NCI-H510A (cell line): ENCODE data around the gene MID2.
"Not testable (repeated sequence)": the region's sequence is repeated elsewhere in the genome, so short reads cannot be mapped to it uniquely, and the experiment has no call there.

Source experiments
- DNase-seq: peaks from one replicate; lab custom pipeline; 2025; lab: John Stamatoyannopoulos, UW

The MID2 gene, protein sequence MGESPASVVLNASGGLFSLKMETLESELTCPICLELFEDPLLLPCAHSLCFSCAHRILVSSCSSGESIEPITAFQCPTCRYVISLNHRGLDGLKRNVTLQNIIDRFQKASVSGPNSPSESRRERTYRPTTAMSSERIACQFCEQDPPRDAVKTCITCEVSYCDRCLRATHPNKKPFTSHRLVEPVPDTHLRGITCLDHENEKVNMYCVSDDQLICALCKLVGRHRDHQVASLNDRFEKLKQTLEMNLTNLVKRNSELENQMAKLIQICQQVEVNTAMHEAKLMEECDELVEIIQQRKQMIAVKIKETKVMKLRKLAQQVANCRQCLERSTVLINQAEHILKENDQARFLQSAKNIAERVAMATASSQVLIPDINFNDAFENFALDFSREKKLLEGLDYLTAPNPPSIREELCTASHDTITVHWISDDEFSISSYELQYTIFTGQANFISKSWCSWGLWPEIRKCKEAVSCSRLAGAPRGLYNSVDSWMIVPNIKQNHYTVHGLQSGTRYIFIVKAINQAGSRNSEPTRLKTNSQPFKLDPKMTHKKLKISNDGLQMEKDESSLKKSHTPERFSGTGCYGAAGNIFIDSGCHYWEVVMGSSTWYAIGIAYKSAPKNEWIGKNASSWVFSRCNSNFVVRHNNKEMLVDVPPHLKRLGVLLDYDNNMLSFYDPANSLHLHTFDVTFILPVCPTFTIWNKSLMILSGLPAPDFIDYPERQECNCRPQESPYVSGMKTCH

DNA sequence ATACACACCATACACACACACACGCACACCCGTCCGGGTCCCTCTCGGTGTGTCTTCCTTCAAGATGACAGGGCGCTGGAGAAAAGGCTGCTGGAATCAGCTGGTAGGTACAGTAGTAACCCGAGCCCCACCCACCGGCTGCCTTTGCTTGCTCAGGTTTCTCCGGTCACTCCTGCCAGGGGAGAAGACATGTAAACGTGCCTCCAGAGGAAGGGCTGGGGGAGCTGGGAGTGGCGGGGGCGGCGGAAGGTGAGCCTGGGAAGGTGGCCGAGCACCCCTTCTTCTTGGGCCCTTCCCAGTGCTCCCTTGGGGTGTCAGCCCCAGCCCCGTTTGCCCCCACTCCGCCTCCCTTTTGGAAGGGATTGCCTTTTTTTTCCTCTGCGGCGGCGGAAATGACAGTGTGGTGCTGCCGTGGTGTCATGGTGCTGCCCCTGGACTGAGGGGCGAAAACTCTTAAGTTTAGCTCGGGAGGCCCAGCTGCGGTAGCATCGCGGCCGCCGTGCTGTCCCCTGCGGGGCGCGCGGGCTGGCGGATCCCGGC lies at the start of gene MID2:
Gene MID2 (plus strand): TSS at position 169 of the 540 bp plus-strand sequence. CDS start 561 bp downstream, outside the sequence.
- DNase-seq: peak; percentile 44

GRCh38 chrX:107776649-107777535 lies 48.8 kb upstream of the MID2 start:
- peak; percentile 56 for DNase-seq

DNA sequence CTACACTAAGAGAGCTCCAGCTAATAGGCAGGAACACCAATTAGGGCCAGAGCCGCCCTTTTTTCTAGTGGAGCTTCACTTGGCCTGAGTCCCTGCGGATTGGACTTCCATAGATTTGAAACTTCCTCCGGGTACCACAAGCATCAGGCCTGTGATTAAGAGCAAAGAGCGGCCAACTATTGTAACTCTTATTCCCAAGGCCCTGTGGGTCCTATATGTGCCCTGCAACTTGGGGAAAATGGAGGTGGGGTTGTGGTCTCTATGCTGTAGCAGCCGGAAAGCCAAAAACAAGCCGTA lies 48.2 kb upstream of the MID2 start, which contains the start of gene NCBP2L:
Gene NCBP2L (plus strand): TSS at position 198 of the 297 bp plus-strand sequence. CDS start 16,488 bp downstream, outside the sequence.
- DNase-seq: no peak

- no peak for DNase-seq
Measured at GRCh38 chrX:107780525-107780924, 45.1 kb upstream of the MID2 start.

DNA sequence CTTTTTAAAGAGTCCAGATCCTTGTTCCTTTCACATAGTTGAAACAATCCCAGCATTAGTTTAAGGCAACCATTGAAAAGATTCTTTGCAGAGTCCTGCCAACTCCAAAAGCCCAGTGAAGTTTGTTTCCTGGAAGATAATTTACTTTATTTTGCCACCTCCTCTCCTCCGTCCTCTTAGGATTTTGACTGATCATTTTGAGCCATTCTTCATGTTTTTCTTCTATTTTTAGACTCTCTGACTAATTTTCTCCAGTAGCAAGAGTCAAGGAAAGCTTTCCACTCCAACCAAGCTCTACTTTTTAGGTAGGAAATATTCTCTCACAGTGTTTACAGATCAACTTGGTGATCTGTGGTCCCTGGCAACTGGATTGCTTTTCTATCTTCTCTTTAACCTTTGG lies 37.8 kb upstream of the MID2 start:
- no peak for DNase-seq

- DNase-seq: no peak
Measured at GRCh38 chrX:107804427-107804826, 21.2 kb upstream of the MID2 start.

DNA sequence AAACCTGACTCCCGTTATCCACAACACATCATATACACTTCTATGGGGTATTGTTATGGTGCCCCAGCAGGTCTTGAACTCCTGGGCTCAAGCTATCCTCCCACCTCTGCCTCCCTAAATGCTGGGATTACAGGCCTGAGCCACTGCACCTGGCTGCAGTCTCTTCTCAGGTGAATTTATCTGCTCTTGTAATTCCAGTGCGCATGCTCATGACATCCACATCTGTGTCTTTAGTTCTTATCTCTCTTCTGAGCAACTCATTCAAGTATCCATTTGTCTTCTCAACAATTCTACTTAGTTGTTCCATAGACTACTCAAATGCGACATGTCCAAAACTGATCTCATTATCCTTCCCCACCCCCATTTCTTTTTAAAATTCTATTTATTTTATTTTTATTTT lies 20.5 kb upstream of the MID2 start:
- DNase-seq: no peak

- DNase-seq: not testable (repeated sequence)
Measured at GRCh38 chrX:107810053-107810452, 15.6 kb upstream of the MID2 start.

- no peak for DNase-seq
Measured at GRCh38 chrX:107818900-107819521, 6.7 kb upstream of the MID2 start.

GRCh38 chrX:107823042-107823441 lies 2.6 kb upstream of the MID2 start:
- DNase-seq: no peak

GRCh38 chrX:107823456-107823855 lies 2.2 kb upstream of the MID2 start:
- DNase-seq: no peak

DNA sequence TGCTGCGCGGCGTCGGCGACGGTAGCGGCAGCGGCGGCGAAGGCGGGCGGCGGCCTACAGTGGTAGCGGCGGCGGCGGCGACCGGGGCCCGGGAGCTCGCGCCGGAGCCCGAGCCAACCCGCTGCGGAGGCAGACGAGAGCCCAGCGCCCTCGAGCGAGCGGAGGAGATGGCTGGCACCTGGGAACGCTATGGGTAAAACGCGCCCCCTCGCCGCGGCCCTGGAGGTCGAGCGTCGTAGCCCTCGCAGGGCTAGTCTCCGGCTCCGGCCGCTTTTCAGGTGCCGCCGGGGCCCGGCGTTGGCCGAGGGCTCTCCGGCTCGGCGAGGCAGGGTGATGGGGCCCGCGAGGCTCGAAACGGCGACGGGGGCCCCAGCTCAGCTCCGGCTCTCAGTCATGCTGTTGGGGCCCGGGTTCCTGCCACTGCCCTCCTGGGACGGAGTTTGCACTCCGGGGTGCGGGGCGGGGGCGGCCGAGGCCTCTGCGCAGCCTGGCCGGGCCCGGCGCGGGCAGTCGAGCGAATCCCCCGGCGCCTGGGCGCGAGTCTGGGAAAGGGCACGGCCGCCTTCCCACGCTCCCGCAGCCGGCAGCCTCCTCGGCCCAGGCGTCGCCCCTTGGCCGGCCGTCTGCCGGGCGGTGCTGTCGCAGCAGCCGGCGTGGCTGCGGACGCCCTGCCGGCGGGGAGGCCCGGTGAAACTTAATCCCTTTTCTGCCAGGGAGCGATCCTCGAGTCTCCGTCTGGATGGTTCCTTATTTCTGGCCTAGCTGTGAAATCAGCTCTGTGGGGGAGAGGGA lies 768 bp downstream of the MID2 start:
- peak; percentile 14 for DNase-seq

DNA sequence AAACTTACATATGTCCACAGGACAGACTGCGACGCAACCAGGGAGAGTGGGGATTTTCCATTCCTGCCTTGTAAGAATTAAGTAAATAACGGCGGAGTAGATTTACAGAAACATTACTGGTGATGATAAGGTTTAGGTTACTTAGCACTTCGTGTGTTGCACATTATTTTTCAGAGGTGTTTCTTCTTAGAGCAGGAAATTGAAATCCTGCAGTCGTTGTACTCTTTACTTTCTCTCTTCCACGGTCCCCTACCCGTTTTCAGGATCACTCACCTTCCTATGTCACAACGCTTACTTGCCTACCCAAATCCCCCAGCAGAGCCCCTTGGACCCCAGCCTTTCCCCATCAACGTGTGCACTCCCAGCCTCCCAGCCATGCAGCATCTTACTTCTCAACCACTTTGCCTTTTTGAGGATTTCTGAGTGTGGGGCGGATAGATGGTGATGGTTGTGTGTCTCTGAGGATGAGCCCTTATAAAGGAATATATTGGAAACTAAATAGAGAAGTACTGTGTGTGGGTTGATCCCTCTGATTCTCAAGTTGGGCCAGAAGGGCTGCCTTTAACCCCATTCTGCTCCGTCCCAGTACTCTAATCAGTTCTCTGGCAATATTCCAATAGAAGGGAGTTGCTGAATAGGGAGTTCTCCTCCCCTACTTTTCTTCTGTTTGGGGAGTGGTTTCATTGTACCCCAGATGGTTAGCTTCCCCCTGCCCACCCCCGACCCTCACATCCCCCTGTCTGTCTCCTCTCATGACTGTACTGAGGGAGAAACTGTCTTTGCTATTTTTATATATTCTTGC lies 1.6 kb downstream of the MID2 start:
- DNase-seq: no peak

DNA sequence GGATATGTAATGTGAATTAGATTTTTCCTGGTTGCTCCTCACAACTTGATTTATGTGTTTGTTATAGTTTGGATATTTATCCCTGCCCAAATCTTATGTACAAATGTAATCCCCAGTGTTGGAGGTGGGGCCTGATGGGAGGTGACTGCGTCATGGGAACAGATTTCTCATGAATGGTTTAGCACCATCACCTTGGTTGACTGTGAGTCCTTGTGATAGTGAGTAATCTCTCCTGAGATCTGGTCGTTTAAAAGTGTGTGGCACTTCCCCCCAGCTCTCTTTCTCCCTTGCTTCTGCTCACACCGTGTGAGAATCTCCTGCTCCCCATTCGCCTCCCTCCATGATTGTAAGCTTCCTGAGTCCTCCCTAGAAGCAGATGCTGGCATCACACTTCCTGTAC lies 2.2 kb downstream of the MID2 start:
- DNase-seq: no peak

GRCh38 chrX:107829878-107830277 lies 4.2 kb downstream of the MID2 start:
- no peak for DNase-seq

GRCh38 chrX:107831071-107831730 lies 5.5 kb downstream of the MID2 start:
- no peak for DNase-seq

GRCh38 chrX:107834275-107835201 lies 8.9 kb downstream of the MID2 start:
- DNase-seq: no peak

GRCh38 chrX:107836958-107837357 lies 11.3 kb downstream of the MID2 start:
- no peak for DNase-seq
